Panc1 (cell line): ENCODE measurements around the gene UGT1A5. TPM values are rescaled to one million over a fixed set of nuclear protein-coding genes. Genes with fewer than 3 reads are reported as not detected.

Source experiments
- ATAC-seq: fragments of 200-7000 bp; cut with Tn5 transposase; 2 replicates; pipeline ENCODE4 v1.9.1; 2020; ENCODE audit warnings: mild to moderate bottlenecking, moderate library complexity
- BruUV-seq: library from RNA; stranded (reverse); fragments of 400-500 nt; replicated peaks from 2 replicates; lab custom pipeline; 2021; lab: Mats Ljungman, UMichigan
- CTCF ChIA-PET: fragments of 300-600 bp; sonication (Branson Sonifier 250); formaldehyde crosslinking; loops from one replicate; lab custom pipeline; 2022; ENCODE audit warnings: antibody characterized with exemption; lab: Charles Lee
- POLR2A ChIA-PET: fragments of 300-600 bp; sonication (Branson Sonifier 250); formaldehyde crosslinking; loops from one replicate; lab custom pipeline; 2022; ENCODE audit warnings: antibody characterized with exemption; lab: Charles Lee
- DNase-seq: peaks from one replicate; pipeline ENCODE4 v3.0.0-alpha.2; 2010; ENCODE audit warnings: low read depth, low spot score
- H3K27ac ChIP-seq: 2 replicates; pipeline ENCODE4 v1.5.1; 2011; ENCODE audit warnings: mild to moderate bottlenecking, low read length, inconsistent platforms
- H3K27me3 ChIP-seq: fragments of 200-500 bp; sonication (Bioruptor generic); 2 replicates; pipeline ENCODE4 v1.6.0; 2014; ENCODE audit warnings: low read length, inconsistent platforms; ENCODE audit not compliant: control insufficient read depth, insufficient read depth
- H3K36me3 ChIP-seq: fragments of 200-500 bp; sonication (Bioruptor generic); 2 replicates; pipeline ENCODE4 v1.5.1; 2014; ENCODE audit warnings: inconsistent platforms, mild to moderate bottlenecking, low read length, moderate library complexity; ENCODE audit not compliant: control insufficient read depth, insufficient read depth
- H3K4me1 ChIP-seq: 2 replicates; pipeline ENCODE4 v1.5.1; 2011; ENCODE audit warnings: inconsistent platforms, mild to moderate bottlenecking, low read length, moderate library complexity; ENCODE audit not compliant: control insufficient read depth, insufficient read depth
- H3K4me3 ChIP-seq, 2 experiments: 2 replicates each; pipeline ENCODE4 v1.5.1; 2011 to 2012; ENCODE audit warnings: low read depth in 2 of 2, low read length in 2 of 2, mild to moderate bottlenecking in 2 of 2, inconsistent platforms in 1 of 2, moderate library complexity in 1 of 2
- H3K9me3 ChIP-seq: fragments of 200-500 bp; sonication (Bioruptor generic); 2 replicates; pipeline ENCODE4 v1.5.1; 2014; ENCODE audit warnings: low read depth, mild to moderate bottlenecking, inconsistent platforms, low read length, moderate library complexity; ENCODE audit not compliant: control insufficient read depth, insufficient read depth
- POLR2AphosphoS5 ChIP-seq: IDR thresholded peaks from 2 replicates; pipeline ENCODE4 v1.6.1; 2012; ENCODE audit warnings: mild to moderate bottlenecking, low read depth, low read length, moderate library complexity
- REST ChIP-seq, 2 experiments: IDR thresholded peaks; 2 replicates each; pipeline ENCODE4 v1.6.1; 2011 to 2012; ENCODE audit warnings: low read depth in 2 of 2, control low read depth in 1 of 2, low read length in 1 of 2, mild to moderate bottlenecking in 1 of 2, moderate library complexity in 1 of 2; ENCODE audit not compliant: insufficient read depth in 1 of 2
- SIN3A ChIP-seq: IDR thresholded peaks from 2 replicates; pipeline ENCODE4 v1.6.1; 2012; ENCODE audit warnings: low read depth, mild to moderate bottlenecking, low read length, moderate library complexity, borderline replicate concordance; ENCODE audit not compliant: insufficient read depth
- TCF7L2 ChIP-seq: IDR thresholded peaks from 2 replicates; pipeline ENCODE4 v1.6.1; 2011; ENCODE audit warnings: mild to moderate bottlenecking, low read depth, low read length, inconsistent platforms
- in situ Hi-C: cut with HindIII; loops from 2 replicates; pipeline ENCODE4 v1.10.0; 2016; ENCODE audit warnings: low sequenced_read_pairs, low pct_unique_long_range_greater_than_20kb
- intact Hi-C: fragments of 100-400 bp; cut with micrococcal nuclease; formaldehyde crosslinking; loops from one replicate; pipeline ENCODE4 v1.10.0; 2022; ENCODE audit not compliant: unreplicated experiment
- total RNA-seq: library from RNA; stranded (reverse); gene quantifications from one replicate; pipeline ENCODE4 v1.2.1, GENCODE V29; 2021; ENCODE audit not compliant: unreplicated experiment
- TF ChIP-seq, protein P1 (sequence below): fragments of 450-650 bp; IDR thresholded peaks from 2 replicates; pipeline ENCODE4 v1.5.1; 2017; ENCODE audit warnings: mild to moderate bottlenecking

The UGT1A5 gene
- total RNA-seq, 1 experiment from 2014 or later = not detected

- ATAC-seq = no peak; the same call in 1 of the 2 replicates
- in situ Hi-C loops = no loop called here
- TF ChIP-seq SIN3A = no peak
- no peak for TF ChIP-seq POLR2AphosphoS5
- TF ChIP-seq TCF7L2 = no peak
- TF ChIP-seq, protein P1, sequence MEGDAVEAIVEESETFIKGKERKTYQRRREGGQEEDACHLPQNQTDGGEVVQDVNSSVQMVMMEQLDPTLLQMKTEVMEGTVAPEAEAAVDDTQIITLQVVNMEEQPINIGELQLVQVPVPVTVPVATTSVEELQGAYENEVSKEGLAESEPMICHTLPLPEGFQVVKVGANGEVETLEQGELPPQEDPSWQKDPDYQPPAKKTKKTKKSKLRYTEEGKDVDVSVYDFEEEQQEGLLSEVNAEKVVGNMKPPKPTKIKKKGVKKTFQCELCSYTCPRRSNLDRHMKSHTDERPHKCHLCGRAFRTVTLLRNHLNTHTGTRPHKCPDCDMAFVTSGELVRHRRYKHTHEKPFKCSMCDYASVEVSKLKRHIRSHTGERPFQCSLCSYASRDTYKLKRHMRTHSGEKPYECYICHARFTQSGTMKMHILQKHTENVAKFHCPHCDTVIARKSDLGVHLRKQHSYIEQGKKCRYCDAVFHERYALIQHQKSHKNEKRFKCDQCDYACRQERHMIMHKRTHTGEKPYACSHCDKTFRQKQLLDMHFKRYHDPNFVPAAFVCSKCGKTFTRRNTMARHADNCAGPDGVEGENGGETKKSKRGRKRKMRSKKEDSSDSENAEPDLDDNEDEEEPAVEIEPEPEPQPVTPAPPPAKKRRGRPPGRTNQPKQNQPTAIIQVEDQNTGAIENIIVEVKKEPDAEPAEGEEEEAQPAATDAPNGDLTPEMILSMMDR = no peak
- no peak for TF ChIP-seq REST (IDR thresholded peaks at IDR 0.05; ENCODE audit: insufficient read depth in 1 of 2, low read depth in 2 of 2, low read length in 1 of 2)
Observed at GRCh38 chr2:233795735-233796171, 83.0 kb downstream of the UGT1A5 start.

DNA sequence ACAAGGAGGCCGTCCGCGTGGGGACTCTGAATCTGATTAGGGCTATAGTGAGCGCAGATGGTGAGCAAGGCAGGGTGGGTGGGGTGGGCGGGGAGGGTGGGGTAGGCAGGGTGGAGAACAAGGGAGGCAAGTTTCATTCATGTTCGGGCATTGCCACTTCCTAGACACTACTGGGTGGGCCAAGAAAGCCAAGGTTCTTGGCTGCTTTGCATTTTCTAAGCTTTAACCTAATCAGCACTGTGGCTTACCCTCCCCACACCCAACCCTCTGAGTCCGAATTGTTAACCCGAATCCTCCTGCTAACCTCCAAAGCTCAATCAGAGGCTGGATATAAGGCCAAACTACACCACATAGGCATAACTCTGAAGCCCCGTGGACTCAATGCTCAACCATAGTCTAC is 83.5 kb downstream of the UGT1A5 start:
- no peak for DNase-seq
- BruUV-seq = no TSS peak
- Histone ChIP-seq H3K4me1 (no peaks in the 10 kb centered on the region), H3K27ac (no peak overlapping the region), H3K36me3 (no peaks in the 10 kb centered on the region), H3K4me3 (no peak overlapping the region), H3K9me3 (no peaks in the 10 kb centered on the region), H3K27me3 (no peaks in the 10 kb centered on the region)
- ChIA-PET CTCF (no interaction called here), POLR2A (no interaction called here)
- ATAC-seq = no peak
- intact Hi-C loops (no loop called here), in situ Hi-C loops (no loop called here)
- TF ChIP-seq, protein P1 = no peak
- TF ChIP-seq POLR2AphosphoS5 (no peak), TCF7L2 (no peak), REST (IDR thresholded peaks at IDR 0.05; ENCODE audit: insufficient read depth in 1 of 2, low read depth in 2 of 2, low read length in 1 of 2) (no peak), SIN3A (no peak)

More at GRCh38 chr2:233795735-233796171, 83.0 kb downstream of the UGT1A5 start:
- intact Hi-C loops = no loop called here
- DNase-seq = no peak
- H3K4me1 ChIP-seq = no peaks in the 10 kb centered on the region
- no peak overlapping the region for H3K4me3 ChIP-seq
- H3K9me3 ChIP-seq = no peaks in the 10 kb centered on the region
- ChIA-PET CTCF (no interaction called here), POLR2A (no interaction called here)
- H3K27ac ChIP-seq = no peak overlapping the region
- H3K27me3 ChIP-seq = no peaks in the 10 kb centered on the region
- H3K36me3 ChIP-seq = no peaks in the 10 kb centered on the region
- no TSS peak for BruUV-seq
